HG03095 (cell line): ENCODE measurements around the gene ADAMTS13.
"Not testable (repeated sequence)": the region's sequence is repeated elsewhere in the genome, so short reads cannot be mapped to it uniquely, and the experiment has no call there.

ENCODE experiments used
- ATAC-seq: cut with Tn5 transposase; IDR thresholded peaks from one replicate; pipeline ENCODE4 v1.9.1; 2021; ENCODE audit warnings: moderate library complexity; ENCODE audit not compliant: unreplicated experiment

The ADAMTS13 gene

GRCh38 chr9:133391449-133391848, 30.7 kb upstream of the ADAMTS13 start:
- not testable (repeated sequence) for ATAC-seq

DNA sequence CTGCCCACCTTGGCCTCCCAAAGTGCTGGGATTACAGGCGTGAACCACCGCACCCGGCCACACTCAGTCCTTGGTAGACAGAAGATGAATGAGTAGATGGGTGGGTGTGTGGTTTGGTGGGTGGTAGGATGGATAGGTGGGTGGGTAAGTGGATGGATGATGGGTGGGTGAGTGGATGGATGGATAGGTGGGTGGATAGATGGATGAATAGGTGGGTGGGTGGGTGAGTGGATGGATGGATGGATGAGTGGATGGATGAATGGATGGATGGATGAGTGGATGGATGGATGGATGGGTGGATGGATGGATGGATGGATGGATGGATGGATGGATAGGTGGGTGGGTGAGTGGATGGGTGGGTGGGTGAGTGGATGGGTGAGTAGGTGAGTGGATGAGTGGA, 29.9 kb upstream of the ADAMTS13 start:
- not testable (repeated sequence) for ATAC-seq

DNA sequence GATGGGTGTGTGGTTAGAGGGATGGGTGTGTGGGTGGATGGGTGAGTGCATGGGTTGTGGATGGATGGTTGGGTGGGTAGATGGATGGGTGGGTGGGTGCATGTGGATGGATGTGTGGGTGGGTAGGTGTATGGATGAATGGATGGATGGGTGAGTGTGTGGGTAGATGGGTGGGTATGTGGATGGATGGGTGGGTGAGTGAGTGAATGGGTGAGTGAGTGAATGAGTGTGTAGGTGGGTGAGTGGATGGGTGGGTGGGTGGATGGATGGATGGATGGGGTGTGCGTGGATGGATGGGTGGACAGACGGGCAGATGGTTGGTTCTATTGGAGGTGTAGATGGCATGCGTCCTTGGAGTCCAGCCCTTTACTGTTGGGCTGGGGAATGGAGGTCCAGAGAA, 28.8 kb upstream of the ADAMTS13 start:
- ATAC-seq, result no peak

DNA sequence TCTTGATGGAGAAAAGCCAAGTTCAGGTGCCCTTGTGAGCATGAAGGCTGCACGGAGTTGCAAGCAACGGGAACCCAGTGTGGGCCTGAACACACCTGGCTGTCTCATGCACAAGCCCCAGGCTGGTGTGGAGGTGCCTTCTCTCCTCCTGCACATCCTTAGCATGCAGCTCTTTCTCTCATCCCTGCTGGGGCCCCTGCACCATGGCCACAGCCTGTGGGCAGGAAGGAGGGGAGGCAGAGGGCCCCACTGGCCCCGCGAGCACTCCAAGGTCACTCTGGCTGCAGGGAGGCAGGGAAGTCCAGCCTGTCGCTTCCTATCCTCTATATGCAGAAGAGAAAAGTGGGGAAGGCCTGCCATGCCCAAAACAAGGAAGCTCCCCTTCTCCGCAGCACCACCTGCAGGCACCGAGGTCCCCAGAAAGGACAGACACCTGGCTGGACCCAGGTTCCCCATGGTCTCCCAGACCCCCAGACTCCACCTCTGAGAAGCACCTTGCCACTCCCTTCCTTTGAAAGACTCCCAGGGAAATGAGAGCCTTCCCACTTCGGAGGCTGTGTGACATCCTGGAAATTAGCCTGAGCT, 27.4 kb upstream of the ADAMTS13 start:
- no peak for ATAC-seq

DNA sequence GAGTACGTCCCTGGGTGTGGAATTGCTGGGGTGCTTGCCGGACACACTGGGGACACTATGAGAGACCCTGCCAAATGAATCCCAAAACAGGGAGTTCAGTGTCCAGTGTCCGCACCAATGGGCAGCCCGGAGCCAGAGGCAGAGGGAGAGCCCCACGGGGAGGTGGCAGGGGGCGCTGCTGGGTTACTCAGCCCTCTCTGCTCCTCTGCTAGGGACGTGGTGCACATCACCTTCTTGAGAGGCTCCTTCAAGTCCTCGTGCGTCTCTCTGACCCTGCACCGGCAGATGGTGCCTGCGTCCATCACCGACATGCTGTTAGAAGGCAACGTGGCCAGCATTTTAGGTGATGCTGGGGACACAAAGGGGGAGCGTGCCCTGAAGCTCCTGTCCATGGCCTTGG, 25.2 kb upstream of the ADAMTS13 start:
- no peak for ATAC-seq

DNA sequence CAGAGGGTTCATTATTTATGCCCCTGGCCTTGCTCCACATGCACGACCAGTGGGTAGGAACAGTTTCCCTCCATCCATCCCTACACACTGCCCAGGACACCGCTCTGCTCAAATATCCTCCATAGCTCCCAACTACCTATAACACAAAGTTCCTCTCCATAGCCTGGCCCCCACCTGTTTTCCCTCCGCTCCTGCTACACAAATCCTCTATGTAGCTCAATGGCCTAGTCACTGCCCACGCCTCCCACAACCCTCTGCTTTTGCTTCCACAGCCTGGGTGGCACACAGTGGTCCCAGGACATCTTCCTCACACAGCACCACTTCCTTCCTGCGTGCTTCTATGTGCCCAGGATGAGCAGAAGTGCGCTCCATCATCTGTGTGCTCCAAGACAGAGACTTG, 24.8 kb upstream of the ADAMTS13 start:
- no peak for ATAC-seq

GRCh38 chr9:133397895-133398294, 24.3 kb upstream of the ADAMTS13 start:
- ATAC-seq, result no peak

- no peak for ATAC-seq
Measured at GRCh38 chr9:133400292-133400691, 21.9 kb upstream of the ADAMTS13 start.

DNA sequence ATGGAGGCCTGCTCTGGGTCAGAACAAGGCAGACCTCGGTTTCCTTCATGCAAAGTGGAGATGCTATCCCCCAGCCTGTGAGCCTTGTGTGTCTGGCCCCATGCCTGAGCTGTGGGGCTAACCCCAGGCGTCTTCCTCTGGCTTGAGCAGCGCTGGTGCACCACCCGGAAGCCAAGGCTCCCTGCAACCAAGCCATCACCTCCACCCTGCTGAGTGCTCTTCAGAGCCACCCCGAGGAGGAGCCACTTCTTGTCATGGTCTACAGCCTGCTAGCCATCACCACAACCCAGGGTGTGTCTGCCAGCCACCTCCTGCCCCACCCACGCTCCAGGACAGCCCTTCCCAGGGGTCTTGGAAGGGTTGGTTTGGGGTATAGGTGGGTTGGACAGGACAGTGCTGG, 20.6 kb upstream of the ADAMTS13 start:
- ATAC-seq, result no peak

DNA sequence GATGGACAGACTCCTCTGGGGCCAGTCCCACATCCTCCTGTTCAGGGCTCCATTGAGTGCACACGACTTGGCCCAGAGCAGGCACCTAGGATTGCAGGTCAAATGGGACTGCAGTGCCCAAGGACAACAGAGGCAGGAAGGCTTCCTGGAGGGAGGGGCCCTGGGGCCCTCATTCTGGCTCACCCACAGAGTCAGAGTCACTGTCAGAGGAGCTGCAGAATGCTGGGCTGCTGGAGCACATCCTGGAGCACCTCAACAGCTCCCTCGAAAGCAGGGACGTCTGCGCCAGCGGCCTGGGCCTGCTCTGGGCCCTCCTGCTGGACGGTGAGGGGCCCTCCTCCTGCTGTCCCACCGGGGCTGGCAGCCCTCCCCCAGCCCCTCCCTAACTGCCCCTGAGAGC, 19.5 kb upstream of the ADAMTS13 start:
- no peak for ATAC-seq

GRCh38 chr9:133403766-133404453, 18.3 kb upstream of the ADAMTS13 start:
- ATAC-seq, result no peak

DNA sequence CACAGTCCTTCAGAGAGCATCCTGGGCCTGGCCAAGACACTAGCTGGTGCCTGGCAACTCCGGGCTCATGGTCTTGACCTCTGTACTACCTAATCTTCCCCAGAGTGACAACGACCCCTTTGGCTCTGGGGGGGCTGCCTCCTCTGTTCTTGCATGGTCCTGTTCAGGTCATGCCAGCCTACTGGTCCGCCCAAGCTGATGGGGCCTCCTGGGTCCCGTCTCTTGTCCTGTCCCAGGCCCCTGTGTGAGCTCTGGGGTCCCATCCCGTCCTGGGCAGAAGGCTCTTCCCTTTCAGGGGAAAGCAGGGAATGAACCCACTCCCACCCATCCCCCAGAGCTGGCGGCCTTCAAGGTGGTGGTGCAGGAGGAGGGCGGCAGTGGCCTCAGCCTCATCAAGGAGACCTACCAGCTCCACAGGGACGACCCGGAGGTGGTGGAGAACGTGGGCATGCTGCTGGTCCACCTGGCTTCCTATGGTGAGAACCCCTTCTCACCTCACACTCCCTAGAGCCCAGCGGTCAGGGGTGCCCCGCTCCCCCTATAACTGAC, 17.6 kb upstream of the ADAMTS13 start:
- ATAC-seq, result no peak

DNA sequence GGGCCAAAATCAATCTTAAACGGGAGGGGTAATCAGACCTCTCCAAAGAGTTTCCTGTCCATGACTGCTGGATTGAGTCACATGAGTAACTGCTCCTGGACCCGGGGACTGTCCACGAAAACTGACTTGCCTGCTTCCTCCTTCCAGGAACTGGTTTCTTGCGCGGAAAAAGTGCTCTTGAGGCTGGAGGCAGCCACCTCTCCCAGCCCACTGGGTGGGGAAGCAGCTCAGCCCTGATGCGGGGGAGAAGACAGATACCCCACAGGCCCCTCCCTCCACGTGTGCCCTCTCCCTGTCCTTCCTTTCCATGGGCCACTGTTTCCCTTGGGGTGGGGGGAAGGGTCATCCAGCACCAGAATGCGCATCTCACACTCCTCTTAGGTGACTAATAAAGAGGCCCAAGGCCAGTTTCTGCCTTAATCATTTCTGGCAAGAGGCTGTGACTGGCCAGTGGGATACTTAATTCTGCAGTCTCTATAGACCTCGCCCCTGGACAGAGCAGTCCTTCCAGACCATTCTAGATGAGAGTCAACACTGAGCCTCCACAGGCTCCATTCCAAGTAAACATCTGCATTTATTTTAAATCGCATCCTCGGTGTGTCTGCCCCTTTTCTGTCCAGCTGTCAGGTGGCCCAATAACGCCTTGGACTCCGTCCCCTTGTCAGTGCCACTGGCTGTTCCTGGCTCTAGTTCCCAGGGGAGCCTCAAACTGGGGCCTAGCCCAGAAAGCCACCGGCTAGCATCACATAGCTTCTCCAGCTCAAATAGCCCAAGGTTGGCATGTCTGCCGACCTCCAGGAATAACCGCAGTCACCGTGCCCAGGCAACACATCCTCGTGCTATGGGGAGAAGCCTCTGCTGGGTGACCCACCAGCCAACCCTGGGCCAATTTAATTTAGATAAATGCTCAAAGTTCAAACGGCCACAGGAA, 16.4 kb upstream of the ADAMTS13 start:
- ATAC-seq, result no peak

GRCh38 chr9:133406480-133407307, 15.5 kb upstream of the ADAMTS13 start:
- ATAC-seq, result no peak

- ATAC-seq, result no peak
Measured at GRCh38 chr9:133408042-133408441, 14.1 kb upstream of the ADAMTS13 start.

DNA sequence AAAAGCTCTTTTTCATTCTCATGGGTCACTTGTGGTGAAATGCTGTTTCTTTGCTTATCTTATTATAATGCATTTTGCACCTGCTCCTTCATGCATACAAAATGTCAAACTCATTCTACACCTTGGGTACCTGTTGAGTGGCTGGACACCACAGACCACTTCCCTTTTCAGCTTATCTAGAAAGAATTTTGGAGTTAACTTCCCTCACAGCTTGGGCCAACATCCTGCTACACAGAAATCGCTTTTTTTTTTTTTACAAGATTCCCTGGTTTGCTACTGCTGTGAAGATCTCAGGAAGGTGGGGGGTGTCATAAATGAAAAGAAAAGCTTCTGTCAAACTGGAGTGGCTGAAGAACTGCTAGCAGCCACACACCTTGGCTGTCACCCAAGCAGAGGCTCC, 7.0 kb upstream of the ADAMTS13 start:
- no peak for ATAC-seq

DNA sequence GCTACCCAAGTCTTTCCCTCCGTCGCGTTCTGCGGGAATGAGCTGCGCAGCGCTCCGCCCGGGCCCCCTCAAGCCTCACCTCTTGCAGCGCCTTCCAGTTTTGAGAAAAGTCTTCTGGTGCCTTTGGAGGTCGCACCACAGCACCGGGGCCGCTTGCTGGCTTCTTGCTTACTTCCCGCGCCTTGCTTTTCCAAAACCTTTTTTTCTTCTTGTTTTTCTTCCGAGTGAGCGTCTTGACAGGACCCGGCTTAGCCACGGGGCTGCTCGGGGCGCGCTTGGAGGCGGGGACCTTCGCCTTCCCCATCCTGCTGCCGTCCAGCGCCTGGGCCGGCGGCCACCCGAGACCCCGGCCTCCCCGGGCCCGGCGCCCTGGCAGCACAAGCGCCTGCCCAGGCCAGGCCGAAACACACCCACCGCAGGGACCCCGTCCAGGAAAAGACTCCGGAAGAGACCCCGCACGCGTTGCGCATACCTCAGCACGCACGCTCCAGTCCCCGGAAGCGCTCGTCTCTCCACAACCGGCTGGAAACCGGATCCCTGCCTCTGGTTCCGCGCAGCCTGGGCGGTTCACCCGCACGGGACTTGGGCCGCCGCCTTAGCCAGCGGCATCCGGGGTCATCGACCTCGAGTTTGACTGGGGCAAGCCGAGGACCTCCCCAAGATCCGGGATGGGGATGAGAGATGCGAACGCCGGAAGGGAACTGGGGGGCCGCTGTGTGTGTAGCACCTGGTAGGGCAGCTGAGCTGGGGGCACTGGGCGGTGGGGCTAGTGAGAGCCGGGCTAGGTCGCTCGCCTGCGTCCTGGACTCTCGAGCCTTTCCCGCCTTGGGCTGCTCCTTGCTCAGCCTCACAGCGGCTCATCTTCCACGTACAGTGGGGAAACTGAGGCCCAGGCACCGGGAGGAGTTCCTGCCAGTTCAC, 4.4 kb upstream of the ADAMTS13 start, which contains the start of gene REXO4:
Gene REXO4, minus strand, starts transcription at position 470 of the 921 bp plus-strand sequence. Its CDS starts 166 bp downstream, at position 304.
- ATAC-seq, result peak; percentile 65

DNA sequence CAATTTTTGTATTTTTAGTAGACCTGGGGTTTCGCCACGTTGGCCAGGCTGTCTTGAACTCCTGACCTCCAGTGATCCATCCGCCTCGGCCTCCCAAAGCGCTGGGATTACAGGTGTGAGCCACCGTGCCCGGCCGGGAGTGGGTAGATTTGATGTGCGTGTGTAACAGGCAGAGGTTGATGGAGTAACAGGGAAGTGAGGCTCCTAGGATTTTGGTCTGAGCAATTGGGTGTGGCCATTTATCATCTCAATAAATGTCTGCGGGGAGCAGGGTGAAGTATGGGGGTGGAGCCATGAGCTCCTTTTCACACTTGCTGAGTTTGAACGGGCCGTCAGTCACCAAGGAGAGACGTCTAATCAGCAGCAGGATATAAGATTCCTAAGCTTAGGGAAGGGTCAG, 3.2 kb upstream of the ADAMTS13 start:
- no peak for ATAC-seq

GRCh38 chr9:133420392-133420827, 1.8 kb upstream of the ADAMTS13 start:
- no peak for ATAC-seq
